ENCODE data around the gene CYGB. TPM values are rescaled to one million over a fixed set of nuclear protein-coding genes. Genes with fewer than 3 reads are reported as not detected.
"Not testable (repeated sequence)": the region's sequence is repeated elsewhere in the genome, so short reads cannot be mapped to it uniquely, and the experiment has no call there.

CYGB gene
- polyA plus RNA-seq, 3 donors: 15.4 to 16.5 (median 16.4) TPM

DNA sequence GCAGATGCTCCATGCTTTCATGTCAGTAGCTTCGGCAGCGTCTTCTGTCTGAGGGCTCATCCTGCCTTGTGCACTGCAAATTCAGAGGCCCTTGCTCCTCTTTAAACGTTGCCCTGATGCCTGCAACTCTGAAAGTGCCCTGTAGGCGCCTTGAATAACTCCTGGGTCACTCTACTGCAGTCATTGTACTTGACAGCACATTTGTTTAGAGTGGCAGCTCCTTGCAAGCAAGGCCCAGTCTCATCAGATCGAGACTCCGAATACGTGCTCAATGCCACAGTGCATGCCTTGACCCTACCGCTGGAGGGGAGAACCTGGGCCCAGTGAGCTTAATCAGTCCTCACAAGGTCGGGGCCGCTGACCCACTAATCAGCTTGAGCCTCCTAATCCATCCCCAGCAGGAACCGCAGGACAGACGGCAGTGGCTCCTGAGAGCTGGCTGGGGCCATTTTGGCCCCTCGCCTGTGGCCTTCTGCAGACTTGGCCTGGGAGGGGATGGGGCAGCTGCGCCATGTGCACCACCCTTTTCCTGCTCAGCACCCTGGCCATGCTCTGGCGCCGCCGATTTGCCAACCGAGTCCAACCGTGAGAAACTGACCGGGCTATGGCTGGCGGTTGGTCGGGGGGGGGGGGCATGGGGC is 2.2 kb upstream of the CYGB start, which contains the start of gene PRCD:
Gene PRCD, plus strand, starts transcription at position 414 of the 641 bp plus-strand sequence. Its CDS starts 98 bp downstream, at position 512.
- DNase-seq: no peak

- DNase-seq: no peak
Measured at GRCh38 chr17:76538941-76539570, 1.5 kb upstream of the CYGB start.

GRCh38 chr17:76538281-76538931 is 897 bp upstream of the CYGB start:
- no peak for DNase-seq

DNA sequence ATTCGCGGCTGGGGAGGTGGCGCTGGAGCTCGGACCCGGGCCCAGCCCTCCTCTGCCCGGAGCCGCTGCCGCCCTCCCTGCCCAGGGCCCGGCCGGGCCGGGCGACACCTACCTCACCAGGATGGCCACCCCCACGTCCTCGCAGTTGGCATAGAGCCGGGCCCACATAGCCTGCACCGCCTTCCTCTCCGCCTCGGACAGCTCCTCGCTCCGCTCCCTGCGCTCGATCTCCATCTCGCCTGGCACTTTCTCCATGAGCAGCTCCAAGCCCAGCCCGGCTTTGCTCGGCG is 276 bp downstream of the CYGB start:
- no peak for DNase-seq

DNA sequence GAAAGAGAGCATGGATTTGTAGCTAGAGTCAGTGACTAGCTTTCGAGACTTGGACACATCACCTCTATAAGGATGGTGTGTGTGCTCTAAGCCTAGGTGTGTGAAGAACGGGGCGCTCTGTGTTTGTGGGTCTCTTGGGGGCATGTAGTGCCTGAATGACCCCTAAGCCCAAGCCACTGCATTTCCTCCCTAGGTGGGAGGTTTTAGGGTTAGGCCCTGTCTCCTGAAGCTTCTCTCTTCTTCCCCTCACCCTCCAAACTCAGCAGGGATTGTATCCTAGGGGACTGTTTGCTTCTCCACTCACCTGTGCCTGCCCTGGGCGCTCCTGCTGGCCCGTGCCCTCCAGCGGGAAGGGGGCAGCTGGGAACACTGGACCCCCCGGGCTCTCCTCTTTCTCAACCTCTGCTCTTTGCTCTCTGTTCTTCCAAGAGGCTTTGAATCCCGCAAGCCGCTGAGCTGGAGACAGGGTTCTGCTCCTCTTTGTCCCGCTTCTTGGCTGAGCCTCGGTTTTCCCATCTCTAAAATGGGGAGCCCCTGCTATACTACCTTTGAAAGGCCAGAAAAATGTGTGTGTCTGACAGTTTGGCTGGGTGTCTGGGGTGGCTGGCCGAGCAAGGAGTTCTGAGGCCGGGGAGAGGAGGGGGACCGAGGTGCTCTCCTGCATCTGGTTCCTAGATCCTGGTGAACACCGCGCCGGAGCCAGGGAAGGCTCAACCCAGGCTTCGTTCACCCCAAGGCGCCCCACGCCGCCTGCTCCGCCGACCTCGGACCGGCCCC is 810 bp downstream of the CYGB start:
- DNase-seq: no peak

DNA sequence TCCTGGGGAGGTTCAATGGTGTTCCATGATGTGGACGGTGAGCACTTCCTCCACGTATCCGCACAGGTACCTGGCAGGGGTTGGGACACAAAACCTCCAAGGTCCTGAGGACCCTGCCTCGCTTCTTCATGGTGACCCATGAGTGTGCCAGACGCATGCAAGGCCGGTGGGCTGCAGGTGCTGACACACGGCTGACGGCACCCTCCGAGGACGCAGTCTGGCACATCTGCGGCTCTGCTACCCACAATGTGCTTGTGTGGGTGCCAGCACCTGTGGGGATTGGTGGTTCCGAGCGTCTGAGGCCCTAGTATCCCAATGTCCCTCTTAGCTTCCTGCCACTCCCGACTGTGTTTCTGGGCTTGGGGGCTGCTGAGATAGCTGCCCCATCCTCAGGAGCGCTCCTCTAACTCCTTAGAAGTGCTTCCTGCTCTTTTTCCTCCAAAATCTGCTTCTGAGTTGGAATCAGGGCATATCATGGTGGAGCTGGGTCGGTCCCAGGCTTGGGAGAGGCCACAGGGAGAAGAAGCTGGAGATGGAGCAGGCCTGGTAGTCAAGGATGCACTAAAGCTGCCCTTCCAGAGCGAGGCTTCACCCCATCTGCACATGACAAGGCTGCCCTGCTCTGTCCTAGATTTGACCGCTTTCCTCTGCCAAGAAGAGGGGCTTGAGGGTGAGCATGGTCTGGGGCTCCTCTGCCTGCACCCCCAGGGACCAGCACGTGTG is 1.6 kb downstream of the CYGB start:
- DNase-seq: no peak

- DNase-seq: no peak
Measured at GRCh38 chr17:76534831-76535732, 2.4 kb downstream of the CYGB start.

DNA sequence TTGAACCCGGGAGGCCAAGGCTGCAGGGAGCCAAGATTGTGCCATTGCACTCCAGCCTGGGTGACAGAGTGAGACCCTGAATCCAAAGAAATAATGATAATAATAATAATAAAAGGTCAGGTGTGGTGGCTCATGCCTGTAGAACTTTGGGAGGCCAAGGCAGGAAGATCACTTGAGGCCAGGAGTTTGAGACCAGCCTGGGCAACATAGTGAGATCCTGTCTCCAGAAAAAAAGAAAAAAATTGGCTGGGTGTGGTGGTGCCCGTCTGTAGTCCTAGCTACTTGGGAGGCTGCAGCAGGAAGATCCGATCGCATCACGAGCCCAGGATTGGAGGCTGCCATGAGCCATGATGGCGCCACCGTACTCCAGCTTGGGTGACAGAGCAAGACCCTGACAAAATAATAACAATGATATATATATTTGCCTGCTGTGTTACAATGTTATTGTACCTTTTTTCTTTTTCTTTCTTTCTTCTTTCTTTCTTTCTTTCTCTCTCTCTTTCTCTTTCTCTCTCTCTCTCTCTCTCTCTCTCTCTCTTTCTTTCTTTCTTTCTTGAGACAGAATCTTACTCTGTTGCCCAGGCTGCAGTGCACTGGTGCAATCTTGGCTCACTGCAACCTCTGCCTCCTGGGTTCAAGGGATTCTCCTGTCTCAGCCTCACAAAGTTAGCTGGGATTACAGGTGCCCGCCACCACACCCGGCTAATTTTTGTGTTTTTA is 3.7 kb downstream of the CYGB start:
- DNase-seq: not testable (repeated sequence)

GRCh38 chr17:76532072-76532651 is 5.3 kb downstream of the CYGB start:
- DNase-seq: no peak

- no peak for DNase-seq
Measured at GRCh38 chr17:76531486-76532038, 5.9 kb downstream of the CYGB start.

GRCh38 chr17:76530811-76531485 is 6.6 kb downstream of the CYGB start:
- DNase-seq: no peak

GRCh38 chr17:76530095-76530723 is 7.3 kb downstream of the CYGB start:
- no peak for DNase-seq

GRCh38 chr17:76529224-76530094 is 8.1 kb downstream of the CYGB start:
- DNase-seq: peak; percentile 83

DNA sequence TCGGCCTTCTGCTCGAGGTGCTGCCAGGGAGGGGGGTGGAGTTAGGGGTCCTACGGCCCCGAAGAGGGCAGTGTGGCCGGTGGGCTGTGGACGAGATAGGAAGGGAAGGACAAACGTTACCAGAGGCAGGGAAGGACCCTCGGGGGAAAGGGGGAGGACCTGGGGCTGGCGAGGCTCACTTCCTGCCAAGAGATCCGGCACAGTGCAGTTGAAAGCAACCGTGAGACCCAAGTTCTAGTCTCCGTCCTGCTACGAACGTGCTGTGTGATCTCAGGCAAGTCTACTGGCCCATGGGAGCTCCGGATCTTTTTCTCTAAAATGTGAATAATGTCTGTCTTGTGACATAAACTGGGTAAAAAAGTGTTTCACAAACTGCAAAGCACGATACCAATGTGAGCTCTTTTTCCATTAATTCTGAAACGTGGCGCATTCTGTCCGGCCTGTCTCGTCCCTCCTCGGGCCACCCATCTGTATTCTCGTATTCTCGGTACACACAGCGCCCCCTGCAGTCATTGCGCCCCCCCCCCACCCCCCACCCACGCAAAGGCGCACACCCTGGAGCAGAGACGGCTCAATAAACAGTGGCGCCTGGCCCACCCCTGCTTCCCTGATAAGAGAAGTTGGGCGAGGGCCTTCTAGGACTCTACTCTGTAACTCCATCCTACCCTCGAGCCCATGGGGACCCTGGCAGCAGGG is 8.8 kb downstream of the CYGB start:
- DNase-seq: no peak

DNA sequence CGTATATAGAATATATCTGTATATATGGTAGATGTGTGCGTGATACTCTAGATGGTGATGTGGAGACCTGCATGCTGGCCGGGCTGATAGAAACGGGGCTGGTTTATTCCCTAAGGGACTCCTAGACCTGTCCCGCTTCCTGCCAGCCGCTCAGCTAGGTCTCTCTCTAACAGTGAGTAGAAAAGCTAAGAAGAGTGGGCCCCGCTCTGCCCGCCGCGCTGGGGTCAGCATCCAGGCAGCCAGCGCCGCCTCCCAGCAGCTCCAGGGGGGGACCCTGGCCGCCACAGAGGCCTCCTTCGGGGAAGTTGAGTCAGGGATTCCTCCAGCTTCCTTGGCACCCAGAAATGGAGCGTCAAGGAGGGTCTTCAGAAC is 9.4 kb downstream of the CYGB start:
- no peak for DNase-seq

DNA sequence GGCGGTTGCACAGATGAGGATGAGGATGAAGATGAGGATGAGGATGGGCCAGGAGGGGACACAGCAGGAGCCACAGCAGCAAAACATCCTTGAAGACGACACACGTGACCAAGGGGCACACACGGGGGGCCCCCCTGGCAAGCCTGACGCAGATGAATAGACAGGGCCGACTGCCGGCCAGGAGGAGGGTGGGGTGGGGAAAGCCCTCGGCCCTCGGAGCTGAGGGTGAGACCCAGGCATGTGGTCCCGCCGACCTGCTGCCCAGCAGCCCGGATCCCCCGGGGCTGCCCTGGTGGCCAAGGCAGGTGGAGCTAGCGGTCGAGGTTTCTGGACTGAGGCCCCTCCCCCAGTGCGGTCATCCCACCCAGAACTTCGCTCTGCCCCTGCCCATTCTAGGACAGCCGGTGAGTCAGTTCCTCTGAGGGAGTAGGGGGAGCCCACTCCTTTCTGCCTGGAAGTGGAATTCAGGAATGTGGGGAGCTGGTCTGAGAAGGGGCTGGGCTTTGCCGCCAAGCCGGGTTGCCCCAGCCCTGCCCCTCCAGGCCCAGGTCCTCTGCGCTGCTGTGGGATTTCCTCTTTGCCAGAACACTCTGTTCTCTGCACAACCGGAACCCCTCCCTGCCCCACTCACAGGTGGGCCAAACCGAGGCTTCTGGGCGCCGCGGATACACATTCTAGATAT is 9.9 kb downstream of the CYGB start:
- DNase-seq: peak; percentile 73

Data from renal pelvis (tissue), 4 donors.